Pancreas (tissue), 10 donors: ENCODE results near the gene ESRRA. TPM values are rescaled to one million over a fixed set of nuclear protein-coding genes. Genes with fewer than 3 reads are reported as not detected.

ENCODE experiments used
- ATAC-seq, 4 donors: fragments of 200-7000 bp; cut with Tn5 transposase; one replicate each; pipeline versions ENCODE4 v1.8.0 to v1.9.1; 2020; ENCODE audit warnings: mild to moderate bottlenecking in 4 of 4, moderate library complexity in 4 of 4
- DNase-seq, 6 donors: peaks; one replicate each; pipeline ENCODE4 v3.0.0-alpha.2; 2020
- FAIRE-seq: peaks from 2 replicates; lab custom pipeline; 2012; peaks lifted over from hg19 to GRCh38; lab: Jason Lieb, UNC
- H3K27ac ChIP-seq, 4 donors: fragments of 200-600 bp; sonication (generic); 1 replicate in 3 of 4; 2 replicates in 1 of 4; pipeline versions ENCODE4 v1.5.0 to v1.8.0; 2020
- H3K27me3 ChIP-seq, 4 donors: fragments of 200-600 bp; one replicate each; pipeline ENCODE4 v1.8.0; 2021
- H3K36me3 ChIP-seq, 3 donors: fragments of 200-600 bp; sonication (generic) in 1 of 3; one replicate each; pipeline versions ENCODE4 v1.5.0 to v1.8.0; 2020 to 2021
- H3K4me1 ChIP-seq, 3 donors: fragments of 200-600 bp; one replicate each; pipeline ENCODE4 v1.8.0; 2021
- H3K4me3 ChIP-seq, 4 donors: fragments of 200-600 bp; sonication (generic) in 2 of 4; one replicate each; pipeline versions ENCODE4 v1.5.0 to v1.8.0; 2020 to 2021
- H3K9me3 ChIP-seq, 4 donors: fragments of 200-600 bp; one replicate each; pipeline ENCODE4 v1.8.0; 2021
- WGBS, 2 donors: extraction: QIAGEN DNeasy Blood & Tissue Kit; methylation state at CpG; one replicate each; pipeline ENCODE4 v1.1.7; 2013; 5-methylcytosine and 5-hydroxymethylcytosine counted together
- intact Hi-C, 3 donors: fragments of 100-400 bp; cut with DNase I; formaldehyde crosslinking; loops; one replicate each; pipeline versions ENCODE4 v1.11.1 to v1.14.2; 2022
- polyA plus RNA-seq, 2 donors: library from polyadenylated mRNA; stranded (reverse); fragments of 200-250 nt; gene quantifications; one replicate each; pipeline ENCODE4 v1.2.3, GENCODE V29; 2013
- total RNA-seq, 6 donors: library from RNA; stranded (reverse); fragmentation: NEBNext Ultra II Directional in 4 of 6; extraction: Animal tissue kit (Norgen Biotek cat#: 25700) in 4 of 6; gene quantifications; one replicate each; pipeline versions ENCODE4 v1.2.1 to v1.2.4, GENCODE V29; 2021 to 2023
- TF ChIP-seq, protein P1 (sequence below), 4 donors: fragments of 200-600 bp; sonication (generic) in 3 of 4; IDR thresholded peaks; one replicate each; pipeline versions ENCODE4 v1.5.0 to v1.8.0; 2021; ENCODE audit warnings: antibody characterized with exemption in 4 of 4
- donor health status: healthy with polysubstance abuse.
- donor health status: DM: no; HTN: no; CAD: no; lungs with moderate emphysema.
- donor health status: DM: no; HTN: no; CAD: no.
- donor health status: control.
- donor health status: control.
- donor health status: Bipolar disorder and iron deficiency.
- donor health status: DM: yes; HTN: yes; CAD: no.
- donor health status: DM: no; HTN: no; CAD: no.
- donor health status: DM: no; HTN: no; CAD: no.
- donor health status: DM: yes; HTN: yes; CAD: no.

The ESRRA gene
- total and polyA plus RNA-seq, 8 donors = 28.0 to 62.3 (median 42.2) TPM

DNA sequence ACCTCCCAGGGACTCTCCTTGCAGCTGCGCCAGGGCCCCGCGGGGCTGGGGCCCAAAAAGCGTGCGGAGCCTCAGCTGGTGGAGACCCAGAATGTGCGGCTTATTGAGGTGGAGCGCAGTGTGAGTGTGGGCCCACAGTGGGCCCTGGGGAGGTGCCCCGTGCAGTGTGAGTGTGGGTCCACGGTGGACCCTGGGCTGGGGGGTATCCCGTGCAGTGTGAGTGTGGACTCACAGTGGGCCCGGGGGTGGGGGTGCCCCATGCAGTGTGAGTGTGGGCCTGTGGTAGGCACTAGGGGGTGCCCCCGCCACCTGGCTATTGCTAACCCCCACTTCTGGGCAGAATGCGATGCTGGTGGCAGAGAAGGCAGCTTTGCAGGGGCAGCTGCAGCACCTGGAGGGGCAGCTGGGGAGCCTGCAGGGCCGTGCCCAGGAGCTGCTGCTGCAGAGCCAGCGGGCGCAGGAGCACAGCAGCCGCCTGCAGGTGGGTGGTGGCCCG lies 45.9 kb downstream of the ESRRA start:
- FAIRE-seq = no peak
- no peak overlapping the region for H3K27ac ChIP-seq
- no peak for DNase-seq
- TF ChIP-seq, protein P1, sequence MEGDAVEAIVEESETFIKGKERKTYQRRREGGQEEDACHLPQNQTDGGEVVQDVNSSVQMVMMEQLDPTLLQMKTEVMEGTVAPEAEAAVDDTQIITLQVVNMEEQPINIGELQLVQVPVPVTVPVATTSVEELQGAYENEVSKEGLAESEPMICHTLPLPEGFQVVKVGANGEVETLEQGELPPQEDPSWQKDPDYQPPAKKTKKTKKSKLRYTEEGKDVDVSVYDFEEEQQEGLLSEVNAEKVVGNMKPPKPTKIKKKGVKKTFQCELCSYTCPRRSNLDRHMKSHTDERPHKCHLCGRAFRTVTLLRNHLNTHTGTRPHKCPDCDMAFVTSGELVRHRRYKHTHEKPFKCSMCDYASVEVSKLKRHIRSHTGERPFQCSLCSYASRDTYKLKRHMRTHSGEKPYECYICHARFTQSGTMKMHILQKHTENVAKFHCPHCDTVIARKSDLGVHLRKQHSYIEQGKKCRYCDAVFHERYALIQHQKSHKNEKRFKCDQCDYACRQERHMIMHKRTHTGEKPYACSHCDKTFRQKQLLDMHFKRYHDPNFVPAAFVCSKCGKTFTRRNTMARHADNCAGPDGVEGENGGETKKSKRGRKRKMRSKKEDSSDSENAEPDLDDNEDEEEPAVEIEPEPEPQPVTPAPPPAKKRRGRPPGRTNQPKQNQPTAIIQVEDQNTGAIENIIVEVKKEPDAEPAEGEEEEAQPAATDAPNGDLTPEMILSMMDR (IDR thresholded peaks at IDR 0.05) = no peak
- intact Hi-C loops = no loop called here
- 88 to 91% methylated on average over 18 of the region's 18 CpGs for WGBS, 2 donors
- no peak for ATAC-seq
- no peaks in the 10 kb centered on the region for H3K9me3 ChIP-seq
- H3K4me1 ChIP-seq = peaks cover 0 to 9% (median 0%) of the 10 kb centered on the region in 3 donors
- H3K27me3 ChIP-seq = no peaks in the 10 kb centered on the region
- H3K4me3 ChIP-seq = no peak overlapping the region
- no peaks in the 10 kb centered on the region for H3K36me3 ChIP-seq

DNA sequence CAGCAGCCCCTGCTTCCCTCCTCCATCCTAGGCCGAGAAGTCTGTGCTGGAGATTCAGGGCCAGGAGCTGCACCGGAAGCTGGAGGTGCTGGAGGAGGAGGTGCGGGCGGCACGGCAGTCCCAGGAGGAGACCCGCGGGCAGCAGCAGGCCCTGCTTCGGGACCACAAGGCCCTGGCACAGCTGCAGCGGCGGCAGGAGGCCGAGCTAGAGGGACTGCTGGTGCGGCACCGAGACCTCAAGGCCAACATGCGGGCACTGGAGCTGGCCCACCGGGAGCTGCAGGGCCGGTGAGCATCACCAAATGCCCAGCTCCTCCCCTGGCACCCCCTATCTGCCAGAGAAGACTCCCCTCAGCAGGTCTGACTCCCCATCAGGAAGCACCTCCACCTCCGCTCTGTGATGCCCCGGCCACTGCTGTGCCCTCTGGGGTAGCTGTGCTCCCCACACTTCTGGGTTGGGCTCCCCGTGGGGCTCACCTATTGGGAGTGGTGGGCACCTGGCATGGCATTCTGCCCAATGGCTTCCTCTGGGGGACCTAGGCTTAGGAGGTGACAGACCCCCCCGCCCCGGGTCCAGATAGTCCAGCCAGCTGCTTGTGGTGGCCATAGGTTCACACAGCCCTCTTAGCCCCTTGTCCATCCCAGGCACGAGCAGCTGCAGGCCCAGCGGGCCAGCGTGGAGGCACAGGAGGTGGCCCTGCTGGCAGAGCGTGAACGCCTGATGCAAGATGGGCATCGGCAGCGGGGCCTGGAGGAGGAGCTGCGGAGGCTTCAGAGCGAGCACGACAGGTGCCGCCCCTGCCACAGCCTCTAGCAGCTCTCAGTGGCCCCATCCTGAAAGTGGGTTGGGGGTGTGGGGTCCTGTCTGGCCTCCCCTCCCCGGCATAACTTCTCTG lies 47.0 kb downstream of the ESRRA start:
- 89 to 92% methylated on average over 27 to 33 of the region's 33 CpGs for WGBS, 2 donors
- TF ChIP-seq, protein P1 (IDR thresholded peaks at IDR 0.05) = no peak
- Histone ChIP-seq H3K27ac (no peak overlapping the region), H3K27me3 (no peaks in the 10 kb centered on the region), H3K4me1 (peaks cover 0 to 9% (median 0%) of the 10 kb centered on the region in 3 donors), H3K36me3 (no peaks in the 10 kb centered on the region), H3K9me3 (no peaks in the 10 kb centered on the region), H3K4me3 (no peak overlapping the region)
- DNase-seq (peak in 1 of 6 donors; percentile 80), ATAC-seq (no peak), FAIRE-seq (no peak)
- intact Hi-C loops = no loop called here

DNA sequence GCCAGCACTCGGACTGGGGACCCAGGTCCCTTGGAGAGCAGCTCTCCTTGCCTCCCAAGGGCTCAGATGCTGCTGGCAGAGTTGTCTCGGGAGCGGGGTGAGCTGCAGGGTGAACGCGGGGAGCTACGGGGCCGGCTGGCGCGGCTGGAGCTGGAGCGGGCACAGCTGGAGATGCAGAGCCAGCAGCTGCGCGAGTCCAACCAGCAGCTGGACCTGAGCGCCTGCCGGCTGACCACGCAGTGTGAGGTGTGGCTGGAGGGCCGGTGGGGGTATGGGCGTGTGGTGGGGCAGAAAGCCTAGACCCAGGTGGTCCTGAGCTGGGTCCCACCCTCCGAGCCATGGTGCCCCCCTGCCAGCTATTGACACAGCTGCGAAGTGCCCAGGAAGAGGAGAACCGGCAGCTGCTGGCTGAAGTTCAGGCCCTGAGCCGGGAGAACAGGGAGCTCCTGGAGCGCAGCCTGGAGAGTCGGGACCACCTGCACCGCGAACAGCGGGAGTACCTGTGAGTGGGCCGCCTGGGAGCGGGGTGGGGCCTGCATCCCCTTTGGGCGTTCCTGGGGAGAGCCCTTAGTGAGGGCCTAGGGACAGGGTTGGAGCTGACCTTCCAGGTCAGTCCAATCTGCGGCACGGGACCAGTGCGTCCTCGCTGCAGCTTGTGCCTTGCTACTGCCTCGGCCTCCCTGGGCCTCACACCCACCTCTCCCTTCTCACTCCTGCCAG lies 47.8 kb downstream of the ESRRA start:
- intact Hi-C loops = no loop called here
- Histone ChIP-seq H3K4me3 (no peak overlapping the region), H3K36me3 (no peaks in the 10 kb centered on the region), H3K9me3 (no peaks in the 10 kb centered on the region), H3K27ac (no peak overlapping the region), H3K27me3 (no peaks in the 10 kb centered on the region), H3K4me1 (peaks cover 2 to 14% (median 5%) of the 10 kb centered on the region in 3 donors)
- FAIRE-seq (no peak), DNase-seq (peak in 2 of 6 donors; percentile 45 to 77), ATAC-seq (no peak)
- TF ChIP-seq, protein P1 (IDR thresholded peaks at IDR 0.05) = no peak
- 38 to 65% methylated on average over 29 to 34 of the region's 34 CpGs for WGBS, 2 donors

DNA sequence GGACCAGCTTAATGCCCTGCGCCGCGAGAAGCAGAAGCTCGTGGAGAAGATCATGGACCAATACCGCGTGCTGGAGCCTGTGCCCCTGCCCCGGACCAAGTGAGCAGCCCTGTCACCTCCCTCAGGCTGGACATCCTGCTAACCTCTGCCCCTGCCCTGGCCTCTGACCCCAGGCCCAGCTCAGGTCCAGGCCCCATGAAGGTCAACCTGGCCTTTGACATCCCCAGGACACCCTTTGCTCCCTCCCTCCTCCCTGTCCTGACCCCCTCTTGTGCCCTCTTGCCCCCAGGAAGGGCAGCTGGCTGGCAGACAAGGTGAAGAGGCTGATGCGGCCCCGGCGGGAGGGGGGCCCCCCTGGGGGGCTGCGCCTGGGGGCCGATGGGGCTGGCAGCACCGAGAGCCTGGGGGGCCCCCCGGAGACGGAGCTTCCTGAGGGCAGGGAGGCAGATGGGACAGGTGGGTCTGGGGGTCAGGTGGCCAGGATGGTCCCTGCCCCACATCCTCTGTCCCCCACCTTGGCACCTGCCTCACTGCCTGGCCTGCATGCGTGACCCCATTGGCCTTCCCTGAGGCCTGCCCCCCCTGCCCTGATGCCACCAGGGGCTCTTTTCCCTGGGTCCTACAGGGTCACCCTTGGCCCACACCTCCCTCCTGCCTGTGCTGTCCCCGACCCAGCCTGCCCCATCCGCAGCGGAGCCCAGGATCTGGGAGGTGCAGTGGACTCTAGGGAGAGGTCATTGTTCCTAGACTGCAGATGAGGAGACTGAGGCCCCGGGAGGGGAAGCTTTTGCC lies 48.6 kb downstream of the ESRRA start:
- ATAC-seq = no peak
- Histone ChIP-seq H3K27ac (no peak overlapping the region), H3K9me3 (no peaks in the 10 kb centered on the region), H3K4me1 (peaks cover 8 to 18% (median 10%) of the 10 kb centered on the region in 3 donors), H3K4me3 (no peak overlapping the region), H3K27me3 (no peaks in the 10 kb centered on the region), H3K36me3 (no peaks in the 10 kb centered on the region)
- DNase-seq = peak in 2 of 6 donors; percentile 50 to 78
- 74 to 77% methylated on average over 19 to 20 of the region's 20 CpGs for WGBS, 2 donors
- no peak for FAIRE-seq
- intact Hi-C loops = no loop called here
- TF ChIP-seq, protein P1 (IDR thresholded peaks at IDR 0.05) = no peak
